Measurements from ENCODE around the gene SCLT1.

DNA sequence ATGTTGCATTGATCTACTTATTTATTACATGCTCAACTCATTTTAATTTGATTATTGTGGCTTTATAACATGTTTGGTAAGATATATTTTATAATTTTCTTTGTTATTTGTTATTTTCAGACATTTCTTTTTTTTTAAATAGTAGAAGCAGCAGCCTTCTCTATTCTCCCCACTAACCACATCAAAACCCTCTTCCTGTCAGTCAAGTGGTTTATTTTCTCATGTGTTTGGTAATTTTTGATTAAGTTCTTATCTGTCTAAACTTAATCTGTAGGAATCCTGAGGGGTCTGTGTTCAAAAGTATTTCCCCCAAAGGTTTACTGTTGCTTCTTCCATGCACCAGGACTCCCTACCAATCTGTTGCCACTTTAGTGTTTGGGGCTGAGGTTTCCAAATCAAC, 131.9 kb downstream of the SCLT1 start:
- TF ChIP-seq CTCF (IDR thresholded peaks at IDR 0.05; ENCODE audit: low read length): no peak
- TF ChIP-seq EZH2phosphoT487 (IDR thresholded peaks at IDR 0.05; ENCODE audit: low read length): no peak
- no peak for TF ChIP-seq EZH2 (optimal IDR thresholded peaks at IDR 0.05; ENCODE audit: low read depth, low read length)
